Neuronal stem cell (in vitro differentiated cells): ENCODE measurements around the gene LLGL2.
A peak's percentile ranks its signal among the peaks of the same experiment; 100 is the strongest.

Experiments
- DNase-seq: peaks from one replicate; pipeline ENCODE4 v3.0.0-alpha.2; 2013; ENCODE audit warnings: low spot score
- H2AFZ ChIP-seq: one replicate; pipeline ENCODE4 v1.6.1; 2013; ENCODE audit warnings: mild to moderate bottlenecking, low read length, inconsistent platforms
- H2AK5ac ChIP-seq: 2 replicates; pipeline ENCODE4 v1.6.1; 2013; ENCODE audit warnings: low read depth, mild to moderate bottlenecking, inconsistent platforms, low read length, moderate library complexity, mixed read lengths
- H2BK120ac ChIP-seq: 2 replicates; pipeline ENCODE4 v1.6.1; 2013; ENCODE audit warnings: low read depth, mild to moderate bottlenecking, inconsistent platforms, low read length, moderate library complexity, mixed read lengths
- H2BK12ac ChIP-seq: one replicate; pipeline ENCODE4 v1.6.1; 2013; ENCODE audit warnings: low read length, inconsistent platforms
- H2BK15ac ChIP-seq: 2 replicates; pipeline ENCODE4 v1.6.1; 2013; ENCODE audit warnings: mild to moderate bottlenecking, low read length, inconsistent platforms, mixed read lengths
- H2BK5ac ChIP-seq: one replicate; pipeline ENCODE4 v1.6.1; 2013; ENCODE audit warnings: inconsistent platforms, mild to moderate bottlenecking, low read length, moderate library complexity
- H3K14ac ChIP-seq: one replicate; pipeline ENCODE4 v1.6.1; 2013; ENCODE audit warnings: low read length, inconsistent platforms
- H3K18ac ChIP-seq: 2 replicates; pipeline ENCODE4 v1.6.1; 2013; ENCODE audit warnings: low read length, inconsistent platforms
- H3K23ac ChIP-seq: 2 replicates; pipeline ENCODE4 v1.6.1; 2013; ENCODE audit warnings: low read depth, mild to moderate bottlenecking, mixed read lengths, low read length, inconsistent platforms; ENCODE audit not compliant: poor library complexity
- H3K27ac ChIP-seq: replicated peaks from 3 replicates; pipeline ENCODE4 v1.5.1; 2013; ENCODE audit warnings: low read length, inconsistent platforms
- H3K27me3 ChIP-seq, 3 experiments: 2 replicates each; pipeline ENCODE4 v1.6.1; 2013; ENCODE audit warnings: low read length in 3 of 3, mild to moderate bottlenecking in 2 of 3, inconsistent platforms in 1 of 3, low read depth in 1 of 3, mixed read lengths in 1 of 3, moderate library complexity in 1 of 3; ENCODE audit not compliant: control insufficient read depth in 3 of 3, insufficient read depth in 3 of 3
- H3K36me3 ChIP-seq, 2 donors: replicated peaks in 1 of 2; 2 replicates each; pipeline ENCODE4 v1.6.1; 2013; ENCODE audit warnings: low read length in 2 of 2; ENCODE audit not compliant: control insufficient read depth in 2 of 2, insufficient read depth in 2 of 2
- H3K4ac ChIP-seq: 2 replicates; pipeline ENCODE4 v1.6.1; 2013; ENCODE audit warnings: inconsistent platforms, mild to moderate bottlenecking, low read length, moderate library complexity
- H3K4me1 ChIP-seq, 2 donors: 1 replicate in 1 of 2; 2 replicates in 1 of 2; pipeline ENCODE4 v1.6.1; 2013; ENCODE audit warnings: low read length in 2 of 2, low read depth in 1 of 2; ENCODE audit not compliant: control insufficient read depth in 2 of 2, insufficient read depth in 1 of 2
- H3K4me2 ChIP-seq: one replicate; pipeline ENCODE4 v1.6.1; 2013; ENCODE audit warnings: mild to moderate bottlenecking, low read length, inconsistent platforms; ENCODE audit not compliant: insufficient read depth, poor library complexity, severe bottlenecking
- H3K4me3 ChIP-seq, 2 donors: 2 replicates each; pipeline ENCODE4 v1.5.1; 2013; ENCODE audit warnings: low read length in 2 of 2, mild to moderate bottlenecking in 2 of 2, inconsistent platforms in 1 of 2, moderate library complexity in 1 of 2
- H3K79me1 ChIP-seq: one replicate; pipeline ENCODE4 v1.6.1; 2013; ENCODE audit warnings: low read depth, mild to moderate bottlenecking, inconsistent platforms, low read length, moderate library complexity
- H3K9ac ChIP-seq: one replicate; pipeline ENCODE4 v1.6.1; 2013; ENCODE audit warnings: mild to moderate bottlenecking, low read depth, low read length, inconsistent platforms; ENCODE audit not compliant: poor library complexity
- H3K9me3 ChIP-seq, 2 donors: replicated peaks in 1 of 2; 2 replicates each; pipeline versions ENCODE3 to v1.6.1; 2013; ENCODE audit warnings: low read length in 2 of 2, mild to moderate bottlenecking in 2 of 2, inconsistent platforms in 1 of 2, low read depth in 1 of 2, mixed read lengths in 1 of 2, moderate library complexity in 1 of 2; ENCODE audit not compliant: control insufficient read depth in 2 of 2, insufficient read depth in 1 of 2
- H4K8ac ChIP-seq: one replicate; pipeline ENCODE4 v1.6.1; 2013; ENCODE audit warnings: low read depth, mild to moderate bottlenecking, inconsistent platforms, low read length, moderate library complexity
- H4K91ac ChIP-seq: one replicate; pipeline ENCODE4 v1.6.1; 2013; ENCODE audit warnings: low read length, low read depth, mild to moderate bottlenecking, inconsistent platforms; ENCODE audit not compliant: poor library complexity
- WGBS, 2 donors: extraction: QIAGEN DNeasy Blood & Tissue Kit; methylation state at CpG; one replicate each; pipeline ENCODE4 v1.1.7; 2013; ENCODE audit warnings: missing lambda C conversion rate in 2 of 2, mixed read lengths in 1 of 2; ENCODE audit not compliant: insufficient read length in 2 of 2, insufficient replicate concordance in 1 of 2; ENCODE audit errors: extremely low coverage in 2 of 2; 5-methylcytosine and 5-hydroxymethylcytosine counted together

Gene LLGL2

GRCh38 chr17:75525806-75526554, 483 bp downstream of the LLGL2 start:
- Histone ChIP-seq H3K27me3 (peaks cover 0 to 18% (median 6%) of the 10 kb centered on the region in 3 experiments), H3K4me2 (peak overlapping the region; percentile 96), H3K4ac (no peak overlapping the region), H3K9ac (peak overlapping the region; percentile 80), H2AK5ac (peak overlapping the region; percentile 87), H4K91ac (no peak overlapping the region), H3K23ac (peak overlapping the region; percentile 80), H2BK15ac (peak overlapping the region; percentile 54), H2BK120ac (no peak overlapping the region), H2BK12ac (no peak overlapping the region), H3K18ac (peak overlapping the region; percentile 94), H4K8ac (no peak overlapping the region), H3K27ac (no peak overlapping the region), H3K9me3 (no peaks in the 10 kb centered on the region), H3K4me1 (peaks cover 2 to 5% of the 10 kb centered on the region in 2 donors), H3K14ac (peak overlapping the region; percentile 71), H3K79me1 (peaks cover 4% of the 10 kb centered on the region), H2BK5ac (no peak overlapping the region), H3K4me3 (peak overlapping the region in 1 of 2 donors; percentile 81), H3K36me3 (peaks cover 20 to 33% of the 10 kb centered on the region in 2 donors), H2AFZ (peak overlapping the region; percentile 73)
- WGBS, 2 donors = no CpG with 5 or more reads among the region's 60 CpGs
- DNase-seq = peak; percentile 41

- Histone ChIP-seq H2AK5ac (peak overlapping the region; percentile 87), H2AFZ (no peak overlapping the region), H3K4me1 (peaks cover 2 to 5% of the 10 kb centered on the region in 2 donors), H2BK15ac (peak overlapping the region; percentile 54), H3K9me3 (no peaks in the 10 kb centered on the region), H3K9ac (peak overlapping the region; percentile 71), H3K79me1 (peaks cover 6% of the 10 kb centered on the region), H2BK5ac (no peak overlapping the region), H3K4ac (no peak overlapping the region), H3K36me3 (peaks cover 15 to 28% of the 10 kb centered on the region in 2 donors), H4K91ac (no peak overlapping the region), H3K18ac (peak overlapping the region; percentile 85), H3K4me3 (peak overlapping the region in 1 of 2 donors; percentile 81), H3K14ac (no peak overlapping the region), H2BK120ac (no peak overlapping the region), H4K8ac (no peak overlapping the region), H3K27me3 (peaks cover 0 to 20% (median 6%) of the 10 kb centered on the region in 3 experiments), H3K27ac (no peak overlapping the region), H3K4me2 (peak overlapping the region; percentile 96), H2BK12ac (no peak overlapping the region), H3K23ac (no peak overlapping the region)
- DNase-seq = no peak
- no CpG with 5 or more reads among the region's 13 CpGs for WGBS, 2 donors
Observed at GRCh38 chr17:75526555-75527270, 1.2 kb downstream of the LLGL2 start.

- Histone ChIP-seq H3K9me3 (no peaks in the 10 kb centered on the region), H3K27ac (no peak overlapping the region), H4K8ac (no peak overlapping the region), H3K79me1 (peaks cover 3% of the 10 kb centered on the region), H2AK5ac (peak overlapping the region; percentile 14), H2AFZ (no peak overlapping the region), H2BK15ac (no peak overlapping the region), H3K14ac (no peak overlapping the region), H2BK120ac (no peak overlapping the region), H3K4me2 (no peak overlapping the region), H2BK12ac (no peak overlapping the region), H3K4ac (no peak overlapping the region), H3K23ac (no peak overlapping the region), H3K4me1 (peaks cover 2 to 13% of the 10 kb centered on the region in 2 donors), H3K27me3 (peaks cover 0 to 16% (median 6%) of the 10 kb centered on the region in 3 experiments), H3K4me3 (no peak overlapping the region), H3K18ac (peak overlapping the region; percentile 35), H2BK5ac (no peak overlapping the region), H4K91ac (no peak overlapping the region), H3K9ac (no peak overlapping the region), H3K36me3 (no peaks in the 10 kb centered on the region)
- no CpG with 5 or more reads among the region's 19 CpGs for WGBS, 2 donors
- no peak for DNase-seq
Observed at GRCh38 chr17:75530837-75531720, 5.6 kb downstream of the LLGL2 start.
